Fibroblast of villous mesenchyme (primary cell): ENCODE results near the gene LRTM2. TPM values are rescaled to one million over a fixed set of nuclear protein-coding genes. Genes with fewer than 3 reads are reported as not detected.

Source experiments
- DNase-seq: peaks from one replicate; pipeline ENCODE4 v3.0.0-alpha.2; 2010; ENCODE audit warnings: low read depth
- H3K4me3 ChIP-seq: 2 replicates; pipeline ENCODE4 v1.5.1; 2011; ENCODE audit warnings: low read depth, mild to moderate bottlenecking, low read length
- CTCF ChIP-seq: IDR thresholded peaks from 2 replicates; pipeline ENCODE4 v1.5.1; 2012; ENCODE audit warnings: low read depth, mild to moderate bottlenecking, low read length; ENCODE audit not compliant: insufficient read depth
- total RNA-seq: library from RNA; depleted of rRNA; stranded (reverse); fragments of >200 nt; gene quantifications from 2 replicates; pipeline ENCODE4 v1.2.3, GENCODE V29; 2012

The LRTM2 gene
- total RNA-seq, 1 donor: not detected

GRCh38 chr12:1879633-1880032 lies 59.3 kb downstream of the LRTM2 start:
- no peak for DNase-seq
- TF ChIP-seq CTCF: no peak
- H3K4me3 ChIP-seq: no peak overlapping the region

GRCh38 chr12:1880153-1880845 lies 59.9 kb downstream of the LRTM2 start:
- no peak for TF ChIP-seq CTCF
- no peak for DNase-seq
- H3K4me3 ChIP-seq: no peak overlapping the region

GRCh38 chr12:1880876-1881275 lies 60.5 kb downstream of the LRTM2 start:
- no peak for TF ChIP-seq CTCF
- DNase-seq: no peak
- H3K4me3 ChIP-seq: no peak overlapping the region

- no peak overlapping the region for H3K4me3 ChIP-seq
- no peak for TF ChIP-seq CTCF
- DNase-seq: no peak
These were observed 60.9 kb downstream of the LRTM2 start for GRCh38 chr12:1881301-1881700.

GRCh38 chr12:1881936-1882335 lies 61.6 kb downstream of the LRTM2 start:
- no peak for DNase-seq
- TF ChIP-seq CTCF: no peak
- H3K4me3 ChIP-seq: no peak overlapping the region

- H3K4me3 ChIP-seq: no peak overlapping the region
- DNase-seq: no peak
- no peak for TF ChIP-seq CTCF
These were observed 62.0 kb downstream of the LRTM2 start for GRCh38 chr12:1882405-1882804.
